Adipocyte (in vitro differentiated cells): Measurements from ENCODE around the gene ISCA1.

ENCODE experiments used
- DNase-seq: peaks from one replicate; pipeline ENCODE4 v3.0.0-alpha.2; 2015; ENCODE audit warnings: low read depth
- H3K27me3 ChIP-seq: replicated peaks from 2 replicates; pipeline ENCODE4 v1.7.0; 2013; ENCODE audit warnings: mild to moderate bottlenecking, low read length, moderate library complexity; ENCODE audit not compliant: control insufficient read depth, insufficient read depth
- H3K36me3 ChIP-seq: 2 replicates; pipeline ENCODE4 v1.7.0; 2013; ENCODE audit warnings: low read length, mild to moderate bottlenecking, moderate library complexity; ENCODE audit not compliant: control insufficient read depth, insufficient read depth, severe bottlenecking
- H3K4me1 ChIP-seq: 2 replicates; pipeline ENCODE4 v1.7.0; 2013; ENCODE audit warnings: mild to moderate bottlenecking, low read length, moderate library complexity; ENCODE audit not compliant: control insufficient read depth, insufficient read depth
- H3K4me3 ChIP-seq: 2 replicates; pipeline ENCODE4 v1.7.0; 2013; ENCODE audit warnings: mild to moderate bottlenecking, low read length, moderate library complexity
- H3K9ac ChIP-seq: 2 replicates; pipeline ENCODE4 v1.7.0; 2013; ENCODE audit warnings: mild to moderate bottlenecking, low read length, moderate library complexity
- H3K9me3 ChIP-seq: 2 replicates; pipeline ENCODE4 v1.7.0; 2013; ENCODE audit warnings: mild to moderate bottlenecking, low read length, moderate library complexity; ENCODE audit not compliant: control insufficient read depth

The ISCA1 gene

DNA sequence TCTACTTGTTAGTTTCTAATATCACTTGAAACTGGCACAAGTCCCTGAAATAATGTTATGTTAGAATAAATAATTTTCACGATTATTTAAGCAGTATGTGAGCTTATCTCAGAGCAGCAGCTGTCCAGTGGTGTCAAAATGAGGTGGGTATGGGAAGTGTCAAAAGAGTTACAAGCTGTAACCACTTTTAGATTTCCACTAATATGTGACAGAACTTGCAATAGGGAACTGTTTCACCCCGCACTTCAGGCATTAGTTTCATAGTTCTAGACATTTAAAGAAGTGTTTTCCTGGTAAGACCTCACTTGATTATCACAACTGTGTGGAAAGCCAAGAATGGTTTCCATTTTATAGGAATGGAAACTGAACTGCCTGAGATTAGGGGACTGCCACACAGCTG lies 2.9 kb upstream of the ISCA1 start:
- peaks cover 17% of the 10 kb centered on the region for H3K4me1 ChIP-seq
- H3K36me3 ChIP-seq, result peaks cover 24% of the 10 kb centered on the region
- no peak overlapping the region for H3K9ac ChIP-seq
- H3K27me3 ChIP-seq, result no peaks in the 10 kb centered on the region
- H3K9me3 ChIP-seq, result no peaks in the 10 kb centered on the region
- DNase-seq, result no peak
- H3K4me3 ChIP-seq, result no peak overlapping the region

DNA sequence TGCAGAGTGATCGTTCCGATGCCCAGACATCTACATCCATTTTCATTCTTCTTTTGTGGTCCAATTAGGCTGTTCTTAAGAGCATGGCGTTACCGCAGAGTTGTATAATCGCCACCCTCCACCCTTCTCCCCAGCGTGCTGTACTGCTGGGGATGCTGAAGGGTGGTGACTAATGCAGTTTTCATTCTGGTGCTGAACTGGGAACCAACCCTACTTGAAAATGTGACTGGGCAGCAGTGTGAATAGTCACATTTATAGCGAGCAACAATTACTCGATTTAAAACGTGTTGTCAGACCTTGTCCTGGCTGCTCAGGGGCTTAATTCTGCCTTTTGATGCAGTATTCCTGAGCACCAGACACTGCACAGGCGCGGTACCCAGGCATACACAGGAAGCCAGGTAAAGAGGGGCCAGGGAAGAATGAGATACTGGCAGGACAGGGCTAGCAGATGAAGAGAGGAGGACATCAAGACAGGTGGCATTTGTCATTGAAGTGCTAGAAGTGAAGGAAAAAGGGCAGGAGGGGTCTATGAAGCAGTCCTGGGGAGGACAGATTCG lies 719 bp upstream of the ISCA1 start:
- DNase-seq, result peak; percentile 66
- H3K4me3 ChIP-seq, result peak overlapping the region; percentile 98
- no peaks in the 10 kb centered on the region for H3K9me3 ChIP-seq
- peaks cover 24% of the 10 kb centered on the region for H3K36me3 ChIP-seq
- H3K4me1 ChIP-seq, result peaks cover 29% of the 10 kb centered on the region
- no peaks in the 10 kb centered on the region for H3K27me3 ChIP-seq
- H3K9ac ChIP-seq, result peak overlapping the region; percentile 98

DNA sequence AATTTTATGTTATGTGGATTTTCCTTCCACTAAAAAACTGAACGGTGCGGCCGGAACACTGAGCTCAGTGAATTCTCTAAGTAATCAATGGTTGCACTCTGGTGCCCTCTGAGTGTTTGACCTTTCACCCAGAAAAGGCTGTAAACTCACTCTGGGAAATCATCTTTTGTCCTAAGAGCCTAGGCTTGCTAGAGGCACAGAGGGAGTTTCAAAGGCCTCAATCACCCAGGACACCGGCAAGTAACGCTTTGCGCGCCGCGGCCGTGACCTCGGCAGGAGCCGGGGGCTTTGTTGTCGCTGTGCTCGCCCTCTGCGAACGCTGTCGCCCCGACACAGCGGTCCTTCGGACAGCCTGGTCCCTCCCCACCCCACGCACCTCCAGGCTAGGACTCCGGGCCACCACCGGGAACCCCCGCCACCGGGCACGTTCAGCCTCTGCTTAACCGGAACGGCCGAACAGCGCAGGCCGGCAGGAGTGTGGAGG lies 703 bp downstream of the ISCA1 start:
- DNase-seq, result no peak

DNA sequence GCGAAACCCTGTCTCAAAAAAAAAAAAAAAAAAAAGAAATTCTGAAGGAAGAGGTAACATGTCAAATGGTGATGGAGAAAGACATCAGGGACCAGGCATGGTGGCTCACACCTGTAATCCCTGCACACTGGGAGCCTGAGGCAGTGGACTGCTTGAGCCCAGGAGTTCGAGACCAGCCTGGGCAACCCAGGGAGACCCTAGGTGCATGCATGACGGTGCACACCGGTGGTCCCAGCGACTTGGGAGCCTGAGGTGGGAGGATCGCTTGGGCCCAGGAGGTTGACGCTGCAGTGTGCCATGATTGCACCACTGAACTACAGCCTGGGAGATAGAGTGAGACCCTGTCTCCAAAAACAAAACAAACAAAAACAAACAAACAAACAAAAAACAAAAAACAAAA lies 1.8 kb downstream of the ISCA1 start:
- peaks cover 18% of the 10 kb centered on the region for H3K36me3 ChIP-seq
- peak overlapping the region; percentile 98 for H3K9ac ChIP-seq
- H3K4me3 ChIP-seq, result peak overlapping the region; percentile 98
- no peaks in the 10 kb centered on the region for H3K27me3 ChIP-seq
- peaks cover 30% of the 10 kb centered on the region for H3K4me1 ChIP-seq
- H3K9me3 ChIP-seq, result no peaks in the 10 kb centered on the region
- no peak for DNase-seq

More for the DNA sequence above, 703 bp downstream of the ISCA1 start:
- Histone ChIP-seq H3K4me3 (peak overlapping the region; percentile 98), H3K9ac (peak overlapping the region; percentile 98), H3K9me3 (no peaks in the 10 kb centered on the region), H3K36me3 (peaks cover 18% of the 10 kb centered on the region), H3K4me1 (peaks cover 29% of the 10 kb centered on the region), H3K27me3 (no peaks in the 10 kb centered on the region)

DNA sequence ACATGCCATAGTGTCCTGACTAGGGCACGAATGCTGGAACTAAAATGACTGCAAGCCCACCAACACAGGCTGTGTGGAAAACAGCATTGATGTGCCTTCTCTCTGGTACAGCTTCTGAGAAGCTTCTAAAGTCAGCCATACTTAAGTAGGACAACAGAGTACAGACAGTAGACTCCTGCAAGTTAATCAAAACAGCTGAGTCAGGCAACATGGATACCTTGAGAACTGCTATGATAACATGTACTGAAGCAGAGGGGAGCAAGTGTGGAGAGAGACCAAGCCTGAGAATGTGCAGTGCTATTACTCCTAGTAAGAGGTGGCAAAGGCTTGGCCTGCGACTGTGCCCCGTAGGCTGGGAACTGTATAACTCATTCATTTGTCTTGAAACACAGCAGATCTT lies 2.5 kb downstream of the ISCA1 start:
- peaks cover 18% of the 10 kb centered on the region for H3K36me3 ChIP-seq
- H3K4me3 ChIP-seq, result no peak overlapping the region
- peaks cover 37% of the 10 kb centered on the region for H3K4me1 ChIP-seq
- no peaks in the 10 kb centered on the region for H3K9me3 ChIP-seq
- no peak for DNase-seq
- no peaks in the 10 kb centered on the region for H3K27me3 ChIP-seq
- H3K9ac ChIP-seq, result no peak overlapping the region

DNA sequence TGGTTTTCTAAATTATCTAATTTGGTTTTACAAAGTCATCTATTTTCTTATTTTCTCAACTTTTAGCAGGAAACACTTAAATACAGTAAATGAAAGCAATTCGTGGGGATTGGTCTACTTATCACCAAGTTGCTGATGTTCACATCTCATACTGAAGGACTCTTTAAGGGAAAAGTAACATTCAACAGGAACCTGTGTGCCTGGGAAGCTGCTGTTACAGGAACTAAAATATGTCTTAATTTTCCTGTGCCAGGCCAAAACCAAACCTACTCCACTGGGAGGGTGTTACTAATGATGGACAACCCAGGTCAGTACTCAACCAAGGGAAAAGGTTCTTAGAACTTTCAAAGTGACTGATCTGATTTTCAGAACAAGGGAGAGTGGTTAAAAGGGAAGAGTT lies 5.3 kb downstream of the ISCA1 start:
- Histone ChIP-seq H3K9ac (no peak overlapping the region), H3K4me1 (peaks cover 31% of the 10 kb centered on the region), H3K27me3 (no peaks in the 10 kb centered on the region)

DNA sequence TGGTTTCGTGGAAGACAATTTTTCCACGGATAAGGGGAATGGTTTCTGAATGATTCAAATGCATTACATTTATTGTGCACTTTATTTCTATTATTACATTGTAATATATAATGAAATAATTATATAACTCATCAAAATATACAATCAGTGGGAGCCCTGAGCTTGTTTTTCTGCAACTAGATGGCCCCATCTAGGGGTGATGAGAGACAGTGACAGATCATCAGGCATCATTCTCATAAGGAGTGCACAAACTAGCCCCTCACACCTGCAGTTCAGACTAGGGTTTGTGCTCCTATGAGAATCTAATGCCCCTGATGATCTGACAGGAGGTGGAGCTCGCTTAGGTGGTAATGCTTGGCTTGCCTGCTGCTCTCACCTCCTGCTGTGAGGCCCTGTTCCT lies 6.4 kb downstream of the ISCA1 start:
- no peaks in the 10 kb centered on the region for H3K9me3 ChIP-seq
- no peaks in the 10 kb centered on the region for H3K27me3 ChIP-seq
- peaks cover 47% of the 10 kb centered on the region for H3K36me3 ChIP-seq
- DNase-seq, result no peak
- H3K4me3 ChIP-seq, result no peak overlapping the region
- no peak overlapping the region for H3K9ac ChIP-seq
- peaks cover 27% of the 10 kb centered on the region for H3K4me1 ChIP-seq

More for the DNA sequence above, 5.3 kb downstream of the ISCA1 start:
- Histone ChIP-seq H3K9me3 (no peaks in the 10 kb centered on the region), H3K36me3 (peaks cover 36% of the 10 kb centered on the region), H3K4me3 (no peak overlapping the region)
- no peak for DNase-seq

DNA sequence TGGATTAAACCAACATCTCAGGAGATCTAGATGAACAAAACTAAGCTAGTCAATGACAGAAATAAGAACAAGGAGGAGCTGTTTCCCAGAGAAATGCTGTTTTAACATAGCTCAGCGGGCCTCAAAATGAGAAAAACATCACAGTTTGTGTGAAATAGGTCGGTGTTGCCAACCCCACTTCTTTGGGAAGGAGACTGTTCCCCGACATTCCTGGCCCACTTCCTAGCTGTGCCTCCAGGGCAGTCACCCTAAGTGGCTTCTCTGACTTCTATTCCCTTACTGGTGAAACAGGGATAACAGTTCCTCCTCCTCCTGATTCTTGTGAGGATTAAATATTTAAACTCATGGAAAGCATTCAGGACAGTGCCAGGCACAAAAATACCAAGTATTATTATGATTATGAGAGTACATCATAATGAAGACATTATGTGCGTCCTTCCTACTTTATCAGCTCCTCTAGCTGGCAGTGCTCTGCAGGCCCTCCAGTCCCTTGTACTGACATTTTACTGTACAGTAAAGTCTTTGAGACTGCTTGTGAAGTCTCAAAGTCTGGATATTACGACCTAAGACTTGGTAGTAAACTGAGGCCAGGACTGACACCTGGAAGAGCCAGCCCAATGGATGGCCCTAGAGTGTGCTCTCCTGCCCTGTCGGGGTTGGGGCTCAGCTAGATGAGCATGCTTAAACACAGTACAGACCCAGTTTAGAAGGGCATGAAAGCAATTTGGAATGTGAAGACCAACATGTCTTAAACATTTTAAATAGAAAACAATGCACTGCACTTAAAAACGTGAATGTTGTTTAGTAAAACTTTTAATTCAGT lies 7.3 kb downstream of the ISCA1 start:
- no peaks in the 10 kb centered on the region for H3K27me3 ChIP-seq
- H3K4me3 ChIP-seq, result no peak overlapping the region
- H3K9ac ChIP-seq, result no peak overlapping the region
- H3K9me3 ChIP-seq, result no peaks in the 10 kb centered on the region
- H3K4me1 ChIP-seq, result peaks cover 19% of the 10 kb centered on the region
- H3K36me3 ChIP-seq, result peaks cover 47% of the 10 kb centered on the region
- DNase-seq, result no peak

DNA sequence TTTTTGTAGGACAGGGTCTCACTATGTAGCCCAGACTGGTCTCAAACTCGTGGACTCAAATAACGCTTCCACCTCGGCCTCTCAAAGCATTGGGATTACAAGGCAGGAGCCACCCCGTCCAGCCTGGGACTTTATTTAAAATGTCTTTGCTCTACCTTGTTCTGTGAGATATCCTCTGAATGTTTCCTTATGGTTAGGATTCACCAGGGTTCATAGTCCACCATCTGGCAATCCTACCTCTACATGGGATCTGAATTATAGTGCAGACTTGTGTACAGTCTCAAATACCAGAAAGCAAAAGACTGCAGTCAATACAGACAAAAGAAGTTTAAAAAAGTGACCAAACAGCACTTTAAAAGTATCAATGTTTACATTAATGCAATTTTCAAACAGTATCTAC lies 10.1 kb downstream of the ISCA1 start:
- Histone ChIP-seq H3K4me3 (no peak overlapping the region), H3K27me3 (no peaks in the 10 kb centered on the region), H3K9me3 (no peaks in the 10 kb centered on the region), H3K9ac (no peak overlapping the region), H3K36me3 (peaks cover 39% of the 10 kb centered on the region), H3K4me1 (peaks cover 8% of the 10 kb centered on the region)
- no peak for DNase-seq

DNA sequence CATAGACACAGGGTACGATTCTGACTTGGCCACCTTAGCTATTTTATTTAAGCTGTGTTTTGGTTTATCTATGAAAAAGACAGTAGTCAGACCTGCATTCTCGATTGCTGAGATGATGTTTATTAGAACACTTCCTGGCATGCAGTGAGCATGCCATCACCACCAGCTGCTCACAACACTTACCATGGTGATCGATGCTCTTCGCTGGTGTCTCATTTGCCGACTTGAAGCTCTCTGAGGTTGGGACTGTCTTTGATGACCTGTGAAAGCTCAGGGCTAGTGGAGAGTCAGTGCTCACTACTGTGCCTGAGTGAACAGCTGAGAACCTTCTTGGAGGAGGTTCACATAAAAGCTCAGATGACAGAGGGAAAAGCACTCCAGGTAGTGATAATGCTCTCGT lies 18.5 kb downstream of the ISCA1 start:
- Histone ChIP-seq H3K4me1 (no peaks in the 10 kb centered on the region), H3K9ac (no peak overlapping the region), H3K9me3 (no peaks in the 10 kb centered on the region), H3K36me3 (peaks cover 39% of the 10 kb centered on the region), H3K27me3 (no peaks in the 10 kb centered on the region), H3K4me3 (no peak overlapping the region)
- no peak for DNase-seq

DNA sequence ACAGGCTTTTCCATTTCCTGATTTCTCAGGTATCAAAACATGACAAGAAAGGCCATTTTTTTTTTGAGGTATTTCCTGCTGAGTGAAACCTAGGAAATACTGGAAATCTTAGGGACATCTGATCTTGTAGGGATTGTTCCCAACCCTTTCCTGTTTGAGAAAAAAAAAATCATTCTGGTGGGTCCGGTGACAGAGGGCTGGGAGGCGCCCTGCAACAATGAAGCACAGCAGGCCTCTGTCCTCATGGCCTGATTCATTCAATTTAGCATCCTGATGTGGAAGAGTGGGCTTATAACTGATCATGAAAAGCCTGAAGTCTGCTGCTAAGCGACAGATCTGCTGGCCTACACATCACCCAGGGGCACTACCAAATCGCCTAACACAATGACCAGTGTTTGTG lies 19.8 kb downstream of the ISCA1 start:
- H3K4me1 ChIP-seq, result no peaks in the 10 kb centered on the region
- H3K9me3 ChIP-seq, result no peaks in the 10 kb centered on the region
- H3K27me3 ChIP-seq, result no peaks in the 10 kb centered on the region
- no peak for DNase-seq
- no peak overlapping the region for H3K9ac ChIP-seq
- no peak overlapping the region for H3K4me3 ChIP-seq
- peaks cover 29% of the 10 kb centered on the region for H3K36me3 ChIP-seq
